BLaER1 treated with 17β-estradiol and CSF1 and Interleukin-3, amounts not matched to agents 10 nM and 100 nM (cell line): Measurements from ENCODE around the gene YRDC.

Experiments
- H3K27ac ChIP-seq, 11 experiments: shearing (Covaris generic); formaldehyde crosslinking; 2 replicates each; pipeline ENCODE4 v1.8.1; 2022
- H3K27me3 ChIP-seq, 11 experiments: shearing (Covaris generic); formaldehyde crosslinking; 2 replicates each; pipeline ENCODE4 v1.8.1; 2022
- H3K36me3 ChIP-seq, 11 experiments: shearing (Covaris generic); formaldehyde crosslinking; 2 replicates each; pipeline ENCODE4 v1.8.1; 2022
- H3K4me1 ChIP-seq, 10 experiments: shearing (Covaris generic); formaldehyde crosslinking; 2 replicates each; pipeline ENCODE4 v1.8.1; 2022
- H3K4me2 ChIP-seq, 11 experiments: shearing (Covaris generic); formaldehyde crosslinking; 2 replicates each; pipeline ENCODE4 v1.8.1; 2022
- H3K4me3 ChIP-seq, 10 experiments: shearing (Covaris generic); formaldehyde crosslinking; 2 replicates each; pipeline ENCODE4 v1.8.1; 2022
- H3K9ac ChIP-seq, 11 experiments: shearing (Covaris generic); formaldehyde crosslinking; 2 replicates each; pipeline ENCODE4 v1.8.1; 2022
- H3K9me3 ChIP-seq, 11 experiments: shearing (Covaris generic); formaldehyde crosslinking; replicated peaks in 1 of 11; 2 replicates each; pipeline ENCODE4 v1.8.1; 2022
- H4K20me1 ChIP-seq, 11 experiments: shearing (Covaris generic); formaldehyde crosslinking; 2 replicates each; pipeline ENCODE4 v1.8.1; 2022
- Cebpa-rat ChIP-seq, 11 experiments: shearing (Covaris generic); IDR thresholded peaks; 2 replicates each; pipeline ENCODE4 v1.8.1; 2022

Gene YRDC

GRCh38 chr1:37846647-37847339 is 38.8 kb upstream of the YRDC start:
- 0 out of 20 replicates have a peak overlapping the region, but pooled peaks of 2 of the 10 experiments have one; percentile 1 to 2 for H3K4me3 ChIP-seq
- H3K27ac ChIP-seq: peak overlapping the region in 10 of 11 experiments; percentile 47 to 73 (median 64); a peak in 20 of 22 replicates
- no peaks in the 10 kb centered on the region for H3K9me3 ChIP-seq
- peak overlapping the region in 10 of 11 experiments; percentile 33 to 57 (median 46); a peak in 16 of 22 replicates for H3K9ac ChIP-seq
- no peak for TF ChIP-seq Cebpa-rat (IDR thresholded peaks at IDR 0.05)
- H3K36me3 ChIP-seq: peaks cover 21 to 83% (median 62%) of the 10 kb centered on the region in 11 experiments; a peak in 21 of 22 replicates
- peak overlapping the region; percentile 58 to 88 (median 70) for H3K4me2 ChIP-seq
- H3K27me3 ChIP-seq: no peaks in the 10 kb centered on the region
- peaks cover 0 to 93% (median 22%) of the 10 kb centered on the region in 11 experiments; a peak in 12 of 22 replicates for H4K20me1 ChIP-seq
- H3K4me1 ChIP-seq: peaks cover 28 to 97% (median 53%) of the 10 kb centered on the region in 10 experiments

- Histone ChIP-seq H3K4me1 (peaks cover 18 to 87% (median 43%) of the 10 kb centered on the region in 10 experiments), H3K36me3 (peaks cover 28 to 91% (median 68%) of the 10 kb centered on the region in 11 experiments), H3K27me3 (no peaks in the 10 kb centered on the region), H3K4me3 (no peak overlapping the region; a peak in 1 of 20 replicates), H4K20me1 (peaks cover 0 to 91% (median 12%) of the 10 kb centered on the region in 11 experiments; a peak in 13 of 22 replicates), H3K4me2 (peak overlapping the region in 9 of 11 experiments; percentile 2 to 88 (median 71); a peak in 17 of 22 replicates), H3K9me3 (no peaks in the 10 kb centered on the region), H3K9ac (peak overlapping the region in 8 of 11 experiments; percentile 26 to 57 (median 46); a peak in 10 of 22 replicates), H3K27ac (peak overlapping the region in 10 of 11 experiments; percentile 47 to 73 (median 66); a peak in 18 of 22 replicates)
- 0 out of 22 replicates have a peak, but pooled peaks of 3 of the 11 experiments have one; percentile 18 to 35 (median 24) for TF ChIP-seq Cebpa-rat (IDR thresholded peaks at IDR 0.05)
These were observed 37.8 kb upstream of the YRDC start for GRCh38 chr1:37845786-37846185.

- H3K4me2 ChIP-seq: peak overlapping the region in 9 of 11 experiments; percentile 2 to 88 (median 71); a peak in 15 of 22 replicates
- peak overlapping the region in 3 of 11 experiments; percentile 44 to 53 (median 45); a peak in 8 of 22 replicates for H3K9ac ChIP-seq
- H4K20me1 ChIP-seq: peaks cover 0 to 87% (median 11%) of the 10 kb centered on the region in 11 experiments; a peak in 13 of 22 replicates
- no peaks in the 10 kb centered on the region for H3K9me3 ChIP-seq
- peaks cover 16 to 80% (median 37%) of the 10 kb centered on the region in 10 experiments for H3K4me1 ChIP-seq
- H3K27me3 ChIP-seq: no peaks in the 10 kb centered on the region
- H3K36me3 ChIP-seq: peaks cover 35 to 92% (median 73%) of the 10 kb centered on the region in 11 experiments
- H3K4me3 ChIP-seq: no peak overlapping the region; a peak in 1 of 20 replicates
- peak overlapping the region in 9 of 11 experiments; percentile 45 to 73 (median 67); a peak in 17 of 22 replicates for H3K27ac ChIP-seq
- TF ChIP-seq Cebpa-rat (IDR thresholded peaks at IDR 0.05): no peak
These were observed 37.1 kb upstream of the YRDC start for GRCh38 chr1:37845049-37845646.

GRCh38 chr1:37844536-37844935 is 36.5 kb upstream of the YRDC start:
- H3K9ac ChIP-seq: no peak overlapping the region
- H3K9me3 ChIP-seq: no peaks in the 10 kb centered on the region
- TF ChIP-seq Cebpa-rat (IDR thresholded peaks at IDR 0.05): no peak
- H3K4me2 ChIP-seq: peak overlapping the region in 4 of 11 experiments; percentile 28 to 88 (median 67); a peak in 6 of 22 replicates
- H3K36me3 ChIP-seq: peaks cover 41 to 92% (median 75%) of the 10 kb centered on the region in 11 experiments
- peaks cover 16 to 74% (median 31%) of the 10 kb centered on the region in 10 experiments for H3K4me1 ChIP-seq
- peak overlapping the region in 4 of 11 experiments; percentile 67 to 73 (median 68); a peak in 7 of 22 replicates for H3K27ac ChIP-seq
- H3K27me3 ChIP-seq: no peaks in the 10 kb centered on the region
- H3K4me3 ChIP-seq: no peak overlapping the region
- H4K20me1 ChIP-seq: peaks cover 0 to 85% (median 14%) of the 10 kb centered on the region in 11 experiments; a peak in 14 of 22 replicates

- Histone ChIP-seq H3K9me3 (no peaks in the 10 kb centered on the region), H3K36me3 (peaks cover 56 to 96% (median 82%) of the 10 kb centered on the region in 11 experiments), H3K27ac (no peak overlapping the region), H3K4me2 (no peak overlapping the region), H3K9ac (no peak overlapping the region), H4K20me1 (peaks cover 0 to 58% (median 17%) of the 10 kb centered on the region in 11 experiments; a peak in 14 of 22 replicates), H3K4me3 (no peak overlapping the region), H3K4me1 (peaks cover 6 to 45% (median 19%) of the 10 kb centered on the region in 10 experiments), H3K27me3 (no peaks in the 10 kb centered on the region)
- TF ChIP-seq Cebpa-rat (IDR thresholded peaks at IDR 0.05): no peak
These were observed 33.6 kb upstream of the YRDC start for GRCh38 chr1:37841652-37842051.

- H3K4me1 ChIP-seq: peaks cover 0 to 36% (median 9%) of the 10 kb centered on the region in 10 experiments; a peak in 16 of 20 replicates
- no peak overlapping the region for H3K4me2 ChIP-seq
- H4K20me1 ChIP-seq: peaks cover 0 to 49% (median 17%) of the 10 kb centered on the region in 11 experiments; a peak in 13 of 22 replicates
- H3K36me3 ChIP-seq: peaks cover 65 to 98% (median 90%) of the 10 kb centered on the region in 11 experiments
- H3K4me3 ChIP-seq: no peak overlapping the region
- TF ChIP-seq Cebpa-rat (IDR thresholded peaks at IDR 0.05): no peak
- H3K9me3 ChIP-seq: no peaks in the 10 kb centered on the region
- no peaks in the 10 kb centered on the region for H3K27me3 ChIP-seq
- H3K27ac ChIP-seq: no peak overlapping the region
- no peak overlapping the region for H3K9ac ChIP-seq
These were observed 32.7 kb upstream of the YRDC start for GRCh38 chr1:37840711-37841110.

GRCh38 chr1:37839676-37840075 is 31.7 kb upstream of the YRDC start:
- Histone ChIP-seq H4K20me1 (peaks cover 0 to 38% (median 17%) of the 10 kb centered on the region in 11 experiments; a peak in 12 of 22 replicates), H3K4me2 (no peak overlapping the region), H3K9ac (no peak overlapping the region), H3K27ac (no peak overlapping the region), H3K4me1 (peaks cover 0 to 25% (median 0%) of the 10 kb centered on the region in 10 experiments; a peak in 8 of 20 replicates), H3K27me3 (no peaks in the 10 kb centered on the region), H3K4me3 (no peak overlapping the region), H3K9me3 (no peaks in the 10 kb centered on the region), H3K36me3 (peaks cover 75 to 98% (median 92%) of the 10 kb centered on the region in 11 experiments)
- TF ChIP-seq Cebpa-rat (IDR thresholded peaks at IDR 0.05): no peak

- H4K20me1 ChIP-seq: peaks cover 0 to 29% (median 15%) of the 10 kb centered on the region in 11 experiments; a peak in 12 of 22 replicates
- no peak overlapping the region for H3K9ac ChIP-seq
- no peaks in the 10 kb centered on the region for H3K4me1 ChIP-seq
- H3K9me3 ChIP-seq: no peaks in the 10 kb centered on the region
- peaks cover 95 to 99% (median 98%) of the 10 kb centered on the region in 11 experiments for H3K36me3 ChIP-seq
- TF ChIP-seq Cebpa-rat (IDR thresholded peaks at IDR 0.05): no peak
- H3K4me2 ChIP-seq: no peak overlapping the region
- H3K27ac ChIP-seq: no peak overlapping the region
- no peak overlapping the region for H3K4me3 ChIP-seq
- H3K27me3 ChIP-seq: no peaks in the 10 kb centered on the region
These were observed 28.8 kb upstream of the YRDC start for GRCh38 chr1:37836788-37837187.
